SK-N-SH treated with all-trans-retinoic acid at 6 μM for 48 hours (cell line): Measurements from ENCODE around the gene SRP14.

Experiments used
- ATAC-seq: fragments of 200-7000 bp; cut with Tn5 transposase; 3 replicates; pipeline ENCODE4 v1.9.1; 2020; ENCODE audit warnings: mild to moderate bottlenecking, moderate library complexity
- ARNTL ChIP-seq: fragments of 450-650 bp; formaldehyde crosslinking; IDR thresholded peaks from 2 replicates; pipeline ENCODE4 v1.5.0; 2020; ENCODE audit warnings: low read depth, mild to moderate bottlenecking, moderate library complexity, borderline replicate concordance
- BACH2 ChIP-seq: fragments of 250-450 bp; sonication (Bioruptor Pico); IDR thresholded peaks from 2 replicates; pipeline ENCODE4 v1.9.0; 2021; ENCODE audit warnings: mild to moderate bottlenecking, borderline replicate concordance
- CSDC2 ChIP-seq: fragments of 250-450 bp; sonication (Bioruptor Pico); IDR thresholded peaks from 2 replicates; pipeline ENCODE4 v1.5.0; 2020; ENCODE audit warnings: mild to moderate bottlenecking, moderate library complexity
- ESRRG ChIP-seq: fragments of 250-450 bp; sonication (Bioruptor Pico); IDR thresholded peaks from 2 replicates; pipeline ENCODE4 v1.6.1; 2021; ENCODE audit warnings: mild to moderate bottlenecking
- GLIS3 ChIP-seq: fragments of 250-450 bp; sonication (Bioruptor Pico); IDR thresholded peaks from 2 replicates; pipeline ENCODE4 v1.5.0; 2020; ENCODE audit warnings: mild to moderate bottlenecking, moderate library complexity
- ISL1 ChIP-seq: fragments of 250-450 bp; sonication (Bioruptor Pico); IDR thresholded peaks from 2 replicates; pipeline ENCODE4 v2.1.2; 2022; ENCODE audit warnings: mild to moderate bottlenecking, moderate library complexity
- OSR1 ChIP-seq: fragments of 250-450 bp; sonication (Bioruptor Pico); IDR thresholded peaks from 2 replicates; pipeline ENCODE4 v1.8.0; 2022; ENCODE audit warnings: moderate library complexity, mild to moderate bottlenecking, inconsistent platforms
- PPARA ChIP-seq: fragments of 250-450 bp; sonication (Bioruptor Pico); IDR thresholded peaks from 2 replicates; pipeline ENCODE4 v1.5.0; 2020; ENCODE audit warnings: mild to moderate bottlenecking, borderline replicate concordance
- RARB ChIP-seq: fragments of 250-450 bp; sonication (Bioruptor Pico); IDR thresholded peaks from 2 replicates; pipeline ENCODE4 v1.8.0; 2021; ENCODE audit warnings: mild to moderate bottlenecking, moderate library complexity
- SNAI2 ChIP-seq: fragments of 250-450 bp; sonication (Bioruptor Pico); IDR thresholded peaks from 2 replicates; pipeline ENCODE4 v1.5.0; 2020; ENCODE audit warnings: mild to moderate bottlenecking, moderate library complexity
- TCF4 ChIP-seq: fragments of 250-450 bp; sonication (Bioruptor Pico); IDR thresholded peaks from 2 replicates; pipeline ENCODE4 v1.8.0; 2021; ENCODE audit warnings: mild to moderate bottlenecking, moderate library complexity, borderline replicate concordance
- TOX ChIP-seq: fragments of 250-450 bp; sonication (Bioruptor Pico); IDR thresholded peaks from 2 replicates; pipeline ENCODE4 v1.8.0; 2021; ENCODE audit warnings: mild to moderate bottlenecking, moderate library complexity, borderline replicate concordance
- ZFP3 ChIP-seq: fragments of 250-450 bp; sonication (Bioruptor Pico); IDR thresholded peaks from 2 replicates; pipeline ENCODE4 v1.5.0; 2020; ENCODE audit warnings: mild to moderate bottlenecking, moderate library complexity
- ZFP30 ChIP-seq: fragments of 450-650 bp; formaldehyde crosslinking; IDR thresholded peaks from 2 replicates; pipeline ENCODE4 v1.5.0; 2022; ENCODE audit warnings: mild to moderate bottlenecking, moderate library complexity
- ZNF70 ChIP-seq: fragments of 450-650 bp; formaldehyde crosslinking; IDR thresholded peaks from 2 replicates; pipeline ENCODE4 v1.5.0; 2020; ENCODE audit warnings: mild to moderate bottlenecking, moderate library complexity
- ZNF8 ChIP-seq: fragments of 450-650 bp; formaldehyde crosslinking; IDR thresholded peaks from 2 replicates; pipeline ENCODE4 v1.5.0; 2020; ENCODE audit warnings: mild to moderate bottlenecking, moderate library complexity
- TF ChIP-seq, protein P1 (sequence below): fragments of 250-450 bp; sonication (Bioruptor Pico); IDR thresholded peaks from 2 replicates; pipeline ENCODE4 v1.5.1; 2021; ENCODE audit warnings: mild to moderate bottlenecking, moderate library complexity
- TF ChIP-seq, protein P2 (sequence below): fragments of 250-450 bp; sonication (Bioruptor Pico); IDR thresholded peaks from 2 replicates; pipeline ENCODE4 v1.8.0; 2021; ENCODE audit warnings: low read depth, mild to moderate bottlenecking, moderate library complexity, borderline replicate concordance
- TF ChIP-seq, protein P3 (sequence below): fragments of 250-450 bp; sonication (Bioruptor Pico); IDR thresholded peaks from 2 replicates; pipeline ENCODE4 v1.5.0; 2020; ENCODE audit warnings: mild to moderate bottlenecking, moderate library complexity
- TF ChIP-seq, protein P4 (sequence below): fragments of 250-450 bp; sonication (Bioruptor Pico); IDR thresholded peaks from 2 replicates; pipeline ENCODE4 v1.8.0; 2020; ENCODE audit warnings: mild to moderate bottlenecking, moderate library complexity, borderline replicate concordance
- TF ChIP-seq, protein P5 (sequence below): fragments of 250-450 bp; sonication (Bioruptor Pico); IDR thresholded peaks from 2 replicates; pipeline ENCODE4 v1.5.1; 2020; ENCODE audit warnings: low read depth, mild to moderate bottlenecking, moderate library complexity

SRP14 gene

DNA sequence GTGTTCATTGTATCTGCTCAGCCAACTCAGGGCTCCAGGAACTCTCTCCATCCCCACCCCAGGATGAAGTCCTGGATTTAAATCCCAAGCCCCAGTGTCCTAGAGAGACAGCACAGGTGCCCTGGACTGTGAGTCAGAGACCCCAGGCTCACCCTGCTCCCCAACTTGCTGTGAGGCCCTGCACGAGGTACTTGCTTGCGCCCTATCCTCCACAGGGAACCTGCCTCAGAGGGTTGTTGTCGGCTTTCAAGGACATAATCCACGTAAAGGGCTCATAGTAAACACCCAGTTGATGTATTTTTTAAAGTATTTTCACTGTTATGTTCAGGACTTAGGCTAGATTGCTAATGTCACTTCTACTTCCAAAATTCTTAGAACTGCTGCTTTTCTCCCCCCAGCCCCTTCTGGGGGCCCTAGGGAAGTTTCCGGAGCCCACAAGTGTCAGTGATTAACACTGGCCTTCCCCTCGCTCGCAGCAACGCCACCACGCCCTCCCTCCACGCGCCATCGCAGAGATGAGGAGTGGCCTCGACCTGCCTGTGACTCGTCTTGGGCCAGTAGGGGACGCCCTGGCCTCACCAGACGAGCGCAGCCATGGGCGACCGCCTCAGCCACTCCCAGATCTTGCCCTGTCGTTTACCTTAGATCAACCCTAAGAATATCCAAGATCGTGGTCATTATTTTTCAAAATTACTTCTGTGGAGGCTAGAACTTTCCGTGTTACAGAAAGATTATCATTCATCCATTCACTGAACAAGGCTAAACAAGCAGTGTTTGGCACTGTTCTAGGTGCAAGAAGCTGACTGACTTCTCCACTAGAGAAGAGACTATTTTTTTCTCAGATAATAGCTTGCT lies 6.0 kb upstream of the SRP14 start:
- no peak for TF ChIP-seq ARNTL
- no peak for TF ChIP-seq ESRRG
- no peak for TF ChIP-seq ZFP30 (CRISPR knock-in tag)
- no peak for TF ChIP-seq ISL1 (CRISPR knock-in tag)
- TF ChIP-seq ZFP3 (CRISPR knock-in tag) = no peak
- no peak for TF ChIP-seq BACH2 (CRISPR knock-in tag)
- TF ChIP-seq SNAI2 = no peak
- TF ChIP-seq, protein P1, sequence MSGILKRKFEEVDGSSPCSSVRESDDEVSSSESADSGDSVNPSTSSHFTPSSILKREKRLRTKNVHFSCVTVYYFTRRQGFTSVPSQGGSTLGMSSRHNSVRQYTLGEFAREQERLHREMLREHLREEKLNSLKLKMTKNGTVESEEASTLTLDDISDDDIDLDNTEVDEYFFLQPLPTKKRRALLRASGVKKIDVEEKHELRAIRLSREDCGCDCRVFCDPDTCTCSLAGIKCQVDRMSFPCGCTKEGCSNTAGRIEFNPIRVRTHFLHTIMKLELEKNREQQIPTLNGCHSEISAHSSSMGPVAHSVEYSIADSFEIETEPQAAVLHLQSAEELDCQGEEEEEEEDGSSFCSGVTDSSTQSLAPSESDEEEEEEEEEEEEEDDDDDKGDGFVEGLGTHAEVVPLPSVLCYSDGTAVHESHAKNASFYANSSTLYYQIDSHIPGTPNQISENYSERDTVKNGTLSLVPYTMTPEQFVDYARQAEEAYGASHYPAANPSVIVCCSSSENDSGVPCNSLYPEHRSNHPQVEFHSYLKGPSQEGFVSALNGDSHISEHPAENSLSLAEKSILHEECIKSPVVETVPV (CRISPR knock-in tag) = no peak
- TF ChIP-seq OSR1 = no peak
- TF ChIP-seq, protein P2, sequence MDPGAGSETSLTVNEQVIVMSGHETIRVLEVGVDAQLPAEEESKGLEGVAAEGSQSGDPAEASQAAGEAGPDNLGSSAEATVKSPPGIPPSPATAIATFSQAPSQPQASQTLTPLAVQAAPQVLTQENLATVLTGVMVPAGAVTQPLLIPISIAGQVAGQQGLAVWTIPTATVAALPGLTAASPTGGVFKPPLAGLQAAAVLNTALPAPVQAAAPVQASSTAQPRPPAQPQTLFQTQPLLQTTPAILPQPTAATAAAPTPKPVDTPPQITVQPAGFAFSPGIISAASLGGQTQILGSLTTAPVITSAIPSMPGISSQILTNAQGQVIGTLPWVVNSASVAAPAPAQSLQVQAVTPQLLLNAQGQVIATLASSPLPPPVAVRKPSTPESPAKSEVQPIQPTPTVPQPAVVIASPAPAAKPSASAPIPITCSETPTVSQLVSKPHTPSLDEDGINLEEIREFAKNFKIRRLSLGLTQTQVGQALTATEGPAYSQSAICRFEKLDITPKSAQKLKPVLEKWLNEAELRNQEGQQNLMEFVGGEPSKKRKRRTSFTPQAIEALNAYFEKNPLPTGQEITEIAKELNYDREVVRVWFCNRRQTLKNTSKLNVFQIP = no peak
- no peak for TF ChIP-seq TCF4 (CRISPR knock-in tag)
- TF ChIP-seq, protein P3, sequence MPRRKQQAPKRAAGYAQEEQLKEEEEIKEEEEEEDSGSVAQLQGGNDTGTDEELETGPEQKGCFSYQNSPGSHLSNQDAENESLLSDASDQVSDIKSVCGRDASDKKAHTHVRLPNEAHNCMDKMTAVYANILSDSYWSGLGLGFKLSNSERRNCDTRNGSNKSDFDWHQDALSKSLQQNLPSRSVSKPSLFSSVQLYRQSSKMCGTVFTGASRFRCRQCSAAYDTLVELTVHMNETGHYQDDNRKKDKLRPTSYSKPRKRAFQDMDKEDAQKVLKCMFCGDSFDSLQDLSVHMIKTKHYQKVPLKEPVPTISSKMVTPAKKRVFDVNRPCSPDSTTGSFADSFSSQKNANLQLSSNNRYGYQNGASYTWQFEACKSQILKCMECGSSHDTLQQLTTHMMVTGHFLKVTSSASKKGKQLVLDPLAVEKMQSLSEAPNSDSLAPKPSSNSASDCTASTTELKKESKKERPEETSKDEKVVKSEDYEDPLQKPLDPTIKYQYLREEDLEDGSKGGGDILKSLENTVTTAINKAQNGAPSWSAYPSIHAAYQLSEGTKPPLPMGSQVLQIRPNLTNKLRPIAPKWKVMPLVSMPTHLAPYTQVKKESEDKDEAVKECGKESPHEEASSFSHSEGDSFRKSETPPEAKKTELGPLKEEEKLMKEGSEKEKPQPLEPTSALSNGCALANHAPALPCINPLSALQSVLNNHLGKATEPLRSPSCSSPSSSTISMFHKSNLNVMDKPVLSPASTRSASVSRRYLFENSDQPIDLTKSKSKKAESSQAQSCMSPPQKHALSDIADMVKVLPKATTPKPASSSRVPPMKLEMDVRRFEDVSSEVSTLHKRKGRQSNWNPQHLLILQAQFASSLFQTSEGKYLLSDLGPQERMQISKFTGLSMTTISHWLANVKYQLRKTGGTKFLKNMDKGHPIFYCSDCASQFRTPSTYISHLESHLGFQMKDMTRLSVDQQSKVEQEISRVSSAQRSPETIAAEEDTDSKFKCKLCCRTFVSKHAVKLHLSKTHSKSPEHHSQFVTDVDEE (CRISPR knock-in tag) = no peak
- peak; percentile 99 for ATAC-seq

DNA sequence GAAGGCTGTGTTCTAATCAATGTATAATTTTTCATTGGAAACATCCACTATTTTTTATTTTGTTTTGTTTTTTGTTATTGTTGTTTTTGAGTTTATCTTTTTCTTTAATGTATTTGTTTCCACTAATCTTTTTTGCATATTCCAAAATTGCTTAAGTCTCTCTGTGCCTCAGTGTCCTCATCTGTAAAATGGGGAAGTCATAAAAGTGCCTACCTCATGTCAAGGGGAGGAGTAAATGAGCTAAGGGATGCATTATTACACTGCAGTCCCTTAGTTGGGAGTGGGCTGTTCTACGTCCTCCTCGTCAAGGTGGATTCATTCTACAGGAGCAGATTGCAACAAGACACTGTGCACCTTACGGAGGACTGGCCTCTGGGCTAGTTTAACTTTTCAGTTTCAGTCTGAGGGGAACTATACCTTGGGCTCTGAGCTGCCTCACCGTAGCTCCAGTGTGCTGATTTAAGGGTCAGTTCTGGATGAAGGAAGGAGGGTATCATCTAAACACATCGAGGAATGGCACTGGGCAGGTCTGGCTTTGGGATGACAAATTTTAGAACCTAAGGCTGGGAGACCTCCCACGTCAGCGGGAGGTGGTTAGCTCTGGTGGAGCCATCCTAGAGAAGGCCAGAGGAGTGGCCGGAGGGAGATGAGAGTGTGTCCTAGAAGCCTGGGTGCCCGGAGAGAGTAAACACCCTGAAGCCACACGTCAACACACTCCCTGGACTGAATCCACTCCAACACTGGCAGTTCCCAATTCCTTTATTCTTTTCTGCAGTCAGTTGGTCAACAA lies 5.1 kb upstream of the SRP14 start:
- no peak for ATAC-seq
- TF ChIP-seq SNAI2 = no peak
- no peak for TF ChIP-seq OSR1
- TF ChIP-seq PPARA = no peak
- TF ChIP-seq, protein P4, sequence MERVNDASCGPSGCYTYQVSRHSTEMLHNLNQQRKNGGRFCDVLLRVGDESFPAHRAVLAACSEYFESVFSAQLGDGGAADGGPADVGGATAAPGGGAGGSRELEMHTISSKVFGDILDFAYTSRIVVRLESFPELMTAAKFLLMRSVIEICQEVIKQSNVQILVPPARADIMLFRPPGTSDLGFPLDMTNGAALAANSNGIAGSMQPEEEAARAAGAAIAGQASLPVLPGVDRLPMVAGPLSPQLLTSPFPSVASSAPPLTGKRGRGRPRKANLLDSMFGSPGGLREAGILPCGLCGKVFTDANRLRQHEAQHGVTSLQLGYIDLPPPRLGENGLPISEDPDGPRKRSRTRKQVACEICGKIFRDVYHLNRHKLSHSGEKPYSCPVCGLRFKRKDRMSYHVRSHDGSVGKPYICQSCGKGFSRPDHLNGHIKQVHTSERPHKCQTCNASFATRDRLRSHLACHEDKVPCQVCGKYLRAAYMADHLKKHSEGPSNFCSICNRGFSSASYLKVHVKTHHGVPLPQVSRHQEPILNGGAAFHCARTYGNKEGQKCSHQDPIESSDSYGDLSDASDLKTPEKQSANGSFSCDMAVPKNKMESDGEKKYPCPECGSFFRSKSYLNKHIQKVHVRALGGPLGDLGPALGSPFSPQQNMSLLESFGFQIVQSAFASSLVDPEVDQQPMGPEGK (CRISPR knock-in tag) = no peak
- TF ChIP-seq TOX (CRISPR knock-in tag) = no peak
- no peak for TF ChIP-seq TCF4 (CRISPR knock-in tag)
- TF ChIP-seq GLIS3 = no peak
- TF ChIP-seq, protein P5, sequence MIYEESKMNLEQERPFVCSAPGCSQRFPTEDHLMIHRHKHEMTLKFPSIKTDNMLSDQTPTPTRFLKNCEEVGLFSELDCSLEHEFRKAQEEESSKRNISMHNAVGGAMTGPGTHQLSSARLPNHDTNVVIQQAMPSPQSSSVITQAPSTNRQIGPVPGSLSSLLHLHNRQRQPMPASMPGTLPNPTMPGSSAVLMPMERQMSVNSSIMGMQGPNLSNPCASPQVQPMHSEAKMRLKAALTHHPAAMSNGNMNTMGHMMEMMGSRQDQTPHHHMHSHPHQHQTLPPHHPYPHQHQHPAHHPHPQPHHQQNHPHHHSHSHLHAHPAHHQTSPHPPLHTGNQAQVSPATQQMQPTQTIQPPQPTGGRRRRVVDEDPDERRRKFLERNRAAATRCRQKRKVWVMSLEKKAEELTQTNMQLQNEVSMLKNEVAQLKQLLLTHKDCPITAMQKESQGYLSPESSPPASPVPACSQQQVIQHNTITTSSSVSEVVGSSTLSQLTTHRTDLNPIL = no peak
- TF ChIP-seq ZNF8 (CRISPR knock-in tag) = no peak
- no peak for TF ChIP-seq RARB (CRISPR knock-in tag)
- TF ChIP-seq ESRRG = no peak
- TF ChIP-seq, protein P2 = no peak
- TF ChIP-seq CSDC2 (CRISPR knock-in tag) = no peak
- TF ChIP-seq BACH2 (CRISPR knock-in tag) = no peak
- TF ChIP-seq ISL1 (CRISPR knock-in tag) = no peak
- TF ChIP-seq, protein P3 (CRISPR knock-in tag) = no peak
- no peak for TF ChIP-seq ZNF70
